ENCODE measurements around the gene USP43. TPM values are rescaled to one million over a fixed set of nuclear protein-coding genes. Genes with fewer than 3 reads are reported as not detected.

Gene USP43
- total RNA-seq, 1 donor from 2014 or later, result 3.8 TPM

DNA sequence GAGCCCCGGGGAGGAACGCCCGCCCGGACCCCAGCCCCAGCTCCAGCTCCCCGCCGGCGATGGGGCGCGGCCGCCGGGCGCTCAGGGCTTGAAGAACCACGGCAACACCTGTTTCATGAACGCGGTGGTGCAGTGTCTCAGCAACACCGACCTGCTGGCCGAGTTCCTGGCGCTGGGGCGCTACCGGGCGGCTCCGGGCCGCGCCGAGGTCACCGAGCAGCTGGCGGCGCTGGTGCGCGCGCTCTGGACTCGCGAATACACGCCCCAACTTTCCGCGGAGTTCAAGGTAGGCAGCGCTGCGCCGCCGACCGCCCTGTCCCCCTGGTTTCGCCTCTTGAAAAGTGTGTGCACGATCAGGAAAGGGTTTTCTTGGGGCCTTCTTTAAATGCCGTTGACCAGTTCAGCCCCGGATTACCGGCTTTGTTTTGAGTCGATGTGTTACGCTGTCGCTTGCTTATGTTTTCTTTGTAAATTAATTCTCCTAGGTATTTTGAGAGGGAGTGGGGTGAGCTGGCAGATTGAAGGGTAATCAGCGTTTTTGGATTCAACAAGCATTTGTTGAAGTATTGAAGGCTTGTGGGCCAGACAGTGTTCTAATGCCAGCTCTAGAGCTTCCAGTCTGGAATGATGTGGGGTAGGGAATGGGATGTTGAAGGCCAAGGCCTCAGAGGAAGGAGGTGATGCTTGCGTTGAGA is 681 bp downstream of the USP43 start:
- Mint-ChIP-seq H3K4me1 (ENCODE audit: unreplicated experiment) (peaks cover 40% of the 10 kb centered on the region), H3K4me3 (ENCODE audit: unreplicated experiment) (peak overlapping the region; percentile 78), H3K27ac (ENCODE audit: unreplicated experiment) (peak overlapping the region; percentile 58), H3K36me3 (ENCODE audit: unreplicated experiment) (no peaks in the 10 kb centered on the region), H3K9me3 (ENCODE audit: unreplicated experiment) (no peaks in the 10 kb centered on the region), H3K27me3 (ENCODE audit: unreplicated experiment) (no peaks in the 10 kb centered on the region)
- TF ChIP-seq, protein P1, sequence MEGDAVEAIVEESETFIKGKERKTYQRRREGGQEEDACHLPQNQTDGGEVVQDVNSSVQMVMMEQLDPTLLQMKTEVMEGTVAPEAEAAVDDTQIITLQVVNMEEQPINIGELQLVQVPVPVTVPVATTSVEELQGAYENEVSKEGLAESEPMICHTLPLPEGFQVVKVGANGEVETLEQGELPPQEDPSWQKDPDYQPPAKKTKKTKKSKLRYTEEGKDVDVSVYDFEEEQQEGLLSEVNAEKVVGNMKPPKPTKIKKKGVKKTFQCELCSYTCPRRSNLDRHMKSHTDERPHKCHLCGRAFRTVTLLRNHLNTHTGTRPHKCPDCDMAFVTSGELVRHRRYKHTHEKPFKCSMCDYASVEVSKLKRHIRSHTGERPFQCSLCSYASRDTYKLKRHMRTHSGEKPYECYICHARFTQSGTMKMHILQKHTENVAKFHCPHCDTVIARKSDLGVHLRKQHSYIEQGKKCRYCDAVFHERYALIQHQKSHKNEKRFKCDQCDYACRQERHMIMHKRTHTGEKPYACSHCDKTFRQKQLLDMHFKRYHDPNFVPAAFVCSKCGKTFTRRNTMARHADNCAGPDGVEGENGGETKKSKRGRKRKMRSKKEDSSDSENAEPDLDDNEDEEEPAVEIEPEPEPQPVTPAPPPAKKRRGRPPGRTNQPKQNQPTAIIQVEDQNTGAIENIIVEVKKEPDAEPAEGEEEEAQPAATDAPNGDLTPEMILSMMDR (IDR thresholded peaks at IDR 0.05), result peak; percentile 27
- DNase-seq (ENCODE audit: extremely low spot score, unreplicated experiment), result peak; percentile 86

- peak overlapping the region; percentile 78 for H3K4me3 Mint-ChIP-seq (ENCODE audit: unreplicated experiment)
- peak overlapping the region; percentile 58 for H3K27ac Mint-ChIP-seq (ENCODE audit: unreplicated experiment)
- peaks cover 40% of the 10 kb centered on the region for H3K4me1 Mint-ChIP-seq (ENCODE audit: unreplicated experiment)
- no peaks in the 10 kb centered on the region for H3K9me3 Mint-ChIP-seq (ENCODE audit: unreplicated experiment)
- TF ChIP-seq, protein P1 (IDR thresholded peaks at IDR 0.05), result no peak
- no peaks in the 10 kb centered on the region for H3K36me3 Mint-ChIP-seq (ENCODE audit: unreplicated experiment)
- no peak for DNase-seq (ENCODE audit: extremely low spot score, unreplicated experiment)
- H3K27me3 Mint-ChIP-seq (ENCODE audit: unreplicated experiment), result no peaks in the 10 kb centered on the region
Measured at GRCh38 chr17:9646546-9646885, 1.2 kb downstream of the USP43 start.

- Mint-ChIP-seq H3K4me3 (ENCODE audit: unreplicated experiment) (peak overlapping the region; percentile 78), H3K9me3 (ENCODE audit: unreplicated experiment) (no peaks in the 10 kb centered on the region), H3K27ac (ENCODE audit: unreplicated experiment) (no peak overlapping the region), H3K27me3 (ENCODE audit: unreplicated experiment) (no peaks in the 10 kb centered on the region), H3K36me3 (ENCODE audit: unreplicated experiment) (no peaks in the 10 kb centered on the region), H3K4me1 (ENCODE audit: unreplicated experiment) (peaks cover 40% of the 10 kb centered on the region)
- TF ChIP-seq, protein P1 (IDR thresholded peaks at IDR 0.05), result no peak
- no peak for DNase-seq (ENCODE audit: extremely low spot score, unreplicated experiment)
Measured at GRCh38 chr17:9647014-9647413, 1.7 kb downstream of the USP43 start.

DNA sequence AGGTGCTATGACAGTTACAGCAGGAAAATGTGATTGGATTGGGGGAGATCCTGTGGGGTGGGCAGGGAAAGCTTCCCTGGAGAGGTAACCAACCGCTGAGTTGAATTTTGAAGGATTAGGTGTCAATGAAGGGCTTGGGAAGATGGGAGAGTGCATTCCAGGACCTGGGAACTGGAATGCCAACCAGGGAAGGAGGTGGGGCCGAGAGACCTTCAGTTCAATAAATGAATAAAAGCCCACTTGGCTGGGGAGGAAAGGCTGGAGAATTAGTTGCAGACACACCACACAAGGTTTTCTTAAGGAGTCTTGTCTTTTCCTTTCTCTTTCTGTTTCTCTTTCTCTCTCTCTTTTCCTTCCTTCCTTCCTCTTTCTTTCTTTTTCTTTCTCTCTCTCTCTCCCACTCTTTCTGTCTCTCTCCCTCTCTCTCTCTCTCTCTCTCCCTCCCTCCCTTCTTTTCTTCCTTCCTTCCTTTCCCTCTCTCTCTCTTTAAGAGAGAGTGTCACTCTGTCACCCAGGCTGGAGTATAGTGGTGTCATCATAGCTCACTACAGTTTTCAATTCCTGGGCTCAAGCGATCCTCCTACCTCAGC is 3.3 kb downstream of the USP43 start:
- Mint-ChIP-seq H3K4me3 (ENCODE audit: unreplicated experiment) (peak overlapping the region; percentile 56), H3K9me3 (ENCODE audit: unreplicated experiment) (no peaks in the 10 kb centered on the region), H3K4me1 (ENCODE audit: unreplicated experiment) (peaks cover 38% of the 10 kb centered on the region), H3K27ac (ENCODE audit: unreplicated experiment) (peak overlapping the region; percentile 64), H3K27me3 (ENCODE audit: unreplicated experiment) (no peaks in the 10 kb centered on the region), H3K36me3 (ENCODE audit: unreplicated experiment) (peaks cover 2% of the 10 kb centered on the region)
- TF ChIP-seq, protein P1 (IDR thresholded peaks at IDR 0.05), result no peak
- DNase-seq (ENCODE audit: extremely low spot score, unreplicated experiment), result no peak

DNA sequence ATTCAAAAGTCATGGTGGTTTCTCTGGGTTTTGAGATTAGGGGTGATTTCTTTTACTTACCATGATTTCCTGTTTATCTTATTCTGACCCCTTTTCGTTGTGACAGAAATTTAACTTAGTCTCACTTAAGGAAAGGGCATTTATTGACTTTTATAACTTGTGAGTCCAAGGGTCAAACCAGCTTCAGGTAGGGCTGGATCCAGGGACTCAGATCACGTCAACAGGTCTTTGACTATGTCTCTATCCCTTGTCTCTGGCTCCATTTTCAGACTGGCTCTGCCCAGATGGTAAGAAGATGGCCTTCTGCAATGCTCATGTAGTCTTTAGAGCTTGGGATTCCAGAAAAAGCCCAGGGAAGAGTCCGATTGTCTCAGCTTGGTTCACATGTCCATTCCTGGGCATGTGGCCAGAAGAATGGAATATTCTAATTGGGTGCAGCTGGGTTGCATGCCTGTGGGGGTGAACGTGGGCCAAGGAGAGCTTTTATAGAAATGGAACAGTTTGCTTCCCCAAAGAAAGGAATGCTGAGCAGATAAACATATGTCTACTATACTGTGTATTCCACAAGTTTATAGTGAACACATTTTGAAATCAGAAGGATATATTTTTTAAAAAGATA is 13.4 kb downstream of the USP43 start:
- no peak for DNase-seq (ENCODE audit: extremely low spot score, unreplicated experiment)
- Mint-ChIP-seq H3K36me3 (ENCODE audit: unreplicated experiment) (peaks cover 2% of the 10 kb centered on the region), H3K9me3 (ENCODE audit: unreplicated experiment) (peaks cover 3% of the 10 kb centered on the region), H3K4me3 (ENCODE audit: unreplicated experiment) (no peak overlapping the region), H3K27me3 (ENCODE audit: unreplicated experiment) (no peaks in the 10 kb centered on the region), H3K4me1 (ENCODE audit: unreplicated experiment) (peaks cover 33% of the 10 kb centered on the region), H3K27ac (ENCODE audit: unreplicated experiment) (peak overlapping the region; percentile 48)
- TF ChIP-seq, protein P1 (IDR thresholded peaks at IDR 0.05), result no peak

Data from osteocyte (in vitro differentiated cells).